ENCODE measurements around the gene CFAP410. TPM values are rescaled to one million over a fixed set of nuclear protein-coding genes. Genes with fewer than 3 reads are reported as not detected.
"Not testable (repeated sequence)": the region's sequence is repeated elsewhere in the genome, so short reads cannot be mapped to it uniquely, and the experiment has no call there.

CFAP410 gene
- total and polyA plus RNA-seq, 8 donors = 21.1 to 118 (median 32.8) TPM

DNA sequence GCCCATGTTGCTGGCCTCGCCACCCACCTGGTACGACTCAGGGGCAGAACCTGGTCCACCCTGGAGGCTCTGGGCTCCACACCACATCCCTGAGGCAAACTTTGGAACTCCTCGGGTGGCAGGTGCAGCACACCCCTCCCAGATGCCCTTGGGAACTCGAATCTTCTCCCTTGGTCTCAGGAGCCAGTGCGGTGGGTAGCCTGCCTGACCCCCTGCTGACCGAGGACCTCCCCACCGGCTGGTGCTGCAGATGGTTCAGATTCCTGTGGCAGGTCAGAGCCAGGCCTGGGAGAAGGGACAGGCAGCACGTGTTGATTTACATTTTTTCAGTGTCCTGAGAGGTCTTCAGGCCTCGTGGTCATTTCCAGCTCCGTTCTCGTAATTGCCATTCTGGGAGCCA lies 6.3 kb upstream of the CFAP410 start:
- WGBS, 5 donors = 58 to 68% (median 58%) methylated on average over 11 of the region's 11 CpGs
- Histone ChIP-seq H3K36me3 (no peaks in the 10 kb centered on the region), H3K9me3 (no peaks in the 10 kb centered on the region), H3K4me1 (peaks cover 0 to 9% (median 7%) of the 10 kb centered on the region in 4 donors), H3K27ac (no peak overlapping the region), H3K4me3 (no peak overlapping the region), H3K27me3 (peaks cover 10 to 42% (median 18%) of the 10 kb centered on the region in 3 donors)
- intact Hi-C loops (cut with DNase I; ENCODE audit: low total_unique reads) = no loop called here
- DNase-seq = no peak
- TF ChIP-seq POLR2A (IDR thresholded peaks at IDR 0.05) (no peak), POLR2AphosphoS5 (IDR thresholded peaks at IDR 0.05) (no peak), EP300 (IDR thresholded peaks at IDR 0.05) (no peak)
- TF ChIP-seq, protein P1, sequence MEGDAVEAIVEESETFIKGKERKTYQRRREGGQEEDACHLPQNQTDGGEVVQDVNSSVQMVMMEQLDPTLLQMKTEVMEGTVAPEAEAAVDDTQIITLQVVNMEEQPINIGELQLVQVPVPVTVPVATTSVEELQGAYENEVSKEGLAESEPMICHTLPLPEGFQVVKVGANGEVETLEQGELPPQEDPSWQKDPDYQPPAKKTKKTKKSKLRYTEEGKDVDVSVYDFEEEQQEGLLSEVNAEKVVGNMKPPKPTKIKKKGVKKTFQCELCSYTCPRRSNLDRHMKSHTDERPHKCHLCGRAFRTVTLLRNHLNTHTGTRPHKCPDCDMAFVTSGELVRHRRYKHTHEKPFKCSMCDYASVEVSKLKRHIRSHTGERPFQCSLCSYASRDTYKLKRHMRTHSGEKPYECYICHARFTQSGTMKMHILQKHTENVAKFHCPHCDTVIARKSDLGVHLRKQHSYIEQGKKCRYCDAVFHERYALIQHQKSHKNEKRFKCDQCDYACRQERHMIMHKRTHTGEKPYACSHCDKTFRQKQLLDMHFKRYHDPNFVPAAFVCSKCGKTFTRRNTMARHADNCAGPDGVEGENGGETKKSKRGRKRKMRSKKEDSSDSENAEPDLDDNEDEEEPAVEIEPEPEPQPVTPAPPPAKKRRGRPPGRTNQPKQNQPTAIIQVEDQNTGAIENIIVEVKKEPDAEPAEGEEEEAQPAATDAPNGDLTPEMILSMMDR (IDR thresholded peaks at IDR 0.05) = no peak

DNA sequence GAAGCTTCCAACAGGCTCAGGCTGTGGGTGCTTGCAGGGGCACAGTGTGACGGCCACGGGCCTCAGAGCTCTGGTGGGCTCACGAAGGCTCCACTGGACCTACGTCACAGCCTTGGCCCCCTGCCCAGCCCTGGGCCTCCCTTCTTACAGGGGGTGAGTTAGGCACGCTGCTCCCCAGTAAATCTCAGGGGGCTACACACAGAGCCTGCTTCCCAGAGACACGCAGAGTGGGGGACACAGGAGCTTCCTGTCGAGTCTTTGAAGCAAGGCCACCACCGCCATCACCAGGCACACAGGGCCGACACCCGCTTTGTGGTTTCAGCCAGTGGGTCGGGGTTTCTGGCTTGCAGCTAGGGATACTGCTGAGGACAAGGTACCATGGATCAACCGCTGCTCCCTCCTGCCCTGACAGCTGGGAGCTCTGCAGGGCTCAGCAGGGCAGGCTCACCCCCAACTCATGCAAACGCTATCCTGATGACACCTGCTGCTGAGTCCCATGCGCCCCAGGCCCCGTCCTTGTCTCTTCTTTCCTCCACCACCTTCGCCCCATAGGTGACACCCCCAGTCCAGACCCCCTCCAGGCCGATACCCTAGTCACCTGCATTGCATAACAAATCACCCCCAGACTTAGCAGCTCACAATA lies 5.5 kb upstream of the CFAP410 start:
- peaks cover 6 to 11% (median 9%) of the 10 kb centered on the region in 4 donors for H3K4me1 ChIP-seq
- peaks cover 5 to 34% (median 10%) of the 10 kb centered on the region in 3 donors for H3K27me3 ChIP-seq
- H3K27ac ChIP-seq = no peak overlapping the region
- intact Hi-C loops (cut with DNase I; ENCODE audit: low total_unique reads) = no loop called here
- 74 to 91% (median 76%) methylated on average over 12 to 17 of the region's 17 CpGs for WGBS, 5 donors
- no peaks in the 10 kb centered on the region for H3K9me3 ChIP-seq
- TF ChIP-seq POLR2A (IDR thresholded peaks at IDR 0.05) = no peak
- no peak for DNase-seq
- no peak overlapping the region for H3K4me3 ChIP-seq
- no peaks in the 10 kb centered on the region for H3K36me3 ChIP-seq

DNA sequence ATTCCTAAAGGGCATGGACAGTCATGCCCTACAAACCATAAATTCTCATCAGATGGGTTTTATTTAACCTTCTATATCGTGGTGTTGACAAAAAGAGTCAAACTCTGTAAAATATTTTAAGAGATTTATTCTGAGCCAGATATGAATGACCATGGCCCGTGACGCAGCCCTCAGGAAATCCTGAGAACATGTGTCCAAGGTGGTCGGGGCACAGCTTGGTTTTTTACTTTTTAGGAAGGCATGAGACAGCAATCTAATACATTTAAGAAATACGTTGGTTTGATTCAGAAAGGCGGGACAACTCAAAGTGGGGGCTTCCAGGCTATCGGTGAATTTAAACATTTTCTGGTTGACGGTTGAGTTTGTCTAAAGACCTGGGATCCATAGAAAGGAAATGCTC lies 3.8 kb upstream of the CFAP410 start:
- H3K4me3 ChIP-seq; H3K27ac ChIP-seq; H3K9me3 ChIP-seq; H3K36me3 ChIP-seq; DNase-seq; intact Hi-C loops (cut with DNase I; ENCODE audit: low total_unique reads): not testable (repeated sequence)
- H3K4me1 ChIP-seq = peaks cover 12 to 18% (median 15%) of the 10 kb centered on the region in 4 donors
- WGBS, 5 donors = 76 to 81% (median 79%) methylated on average over 8 of the region's 8 CpGs
- peaks cover 0 to 17% (median 0%) of the 10 kb centered on the region in 3 donors for H3K27me3 ChIP-seq

DNA sequence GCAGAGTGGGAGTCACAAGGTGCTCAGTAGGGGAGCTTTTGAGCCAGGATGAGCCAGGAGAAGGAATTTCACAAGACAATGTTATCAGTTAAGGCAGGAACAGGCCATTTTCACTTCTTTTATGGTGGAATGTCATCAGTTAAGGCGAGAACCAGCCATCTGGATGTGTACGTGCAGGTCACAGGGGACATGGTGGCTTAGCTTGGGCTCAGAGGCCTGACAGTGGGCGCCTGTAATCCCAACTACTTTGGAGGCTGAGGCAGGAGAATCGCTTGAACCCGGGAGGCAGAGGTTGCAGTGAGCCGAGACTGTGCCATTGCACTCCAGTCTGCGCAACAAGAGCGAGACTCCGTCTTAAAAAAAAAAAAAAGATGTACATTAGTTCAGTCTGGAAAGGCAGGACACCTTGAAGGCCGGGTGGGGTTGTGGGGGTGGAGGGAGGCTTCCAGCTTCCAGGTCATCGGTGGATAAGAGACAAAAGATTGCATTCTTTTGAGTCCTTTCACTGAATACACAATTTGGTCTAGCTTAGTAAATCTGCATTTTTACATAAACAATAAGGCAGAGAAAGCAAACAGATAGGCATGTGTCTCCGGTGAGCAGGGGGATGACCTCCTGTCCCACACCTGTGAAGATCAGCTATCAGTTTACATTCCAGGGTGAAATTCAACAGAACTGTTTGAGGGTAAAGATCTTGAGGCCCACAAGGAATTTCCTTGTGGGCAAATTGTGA lies 2.7 kb upstream of the CFAP410 start:
- H3K4me3 ChIP-seq; intact Hi-C loops (cut with DNase I; ENCODE audit: low total_unique reads); DNase-seq; H3K9me3 ChIP-seq; H3K27ac ChIP-seq; H3K27me3 ChIP-seq; H3K36me3 ChIP-seq: not testable (repeated sequence)
- WGBS, 5 donors = 43 to 61% (median 57%) methylated on average over 12 of the region's 12 CpGs
- peaks cover 13 to 25% (median 19%) of the 10 kb centered on the region in 4 donors for H3K4me1 ChIP-seq

DNA sequence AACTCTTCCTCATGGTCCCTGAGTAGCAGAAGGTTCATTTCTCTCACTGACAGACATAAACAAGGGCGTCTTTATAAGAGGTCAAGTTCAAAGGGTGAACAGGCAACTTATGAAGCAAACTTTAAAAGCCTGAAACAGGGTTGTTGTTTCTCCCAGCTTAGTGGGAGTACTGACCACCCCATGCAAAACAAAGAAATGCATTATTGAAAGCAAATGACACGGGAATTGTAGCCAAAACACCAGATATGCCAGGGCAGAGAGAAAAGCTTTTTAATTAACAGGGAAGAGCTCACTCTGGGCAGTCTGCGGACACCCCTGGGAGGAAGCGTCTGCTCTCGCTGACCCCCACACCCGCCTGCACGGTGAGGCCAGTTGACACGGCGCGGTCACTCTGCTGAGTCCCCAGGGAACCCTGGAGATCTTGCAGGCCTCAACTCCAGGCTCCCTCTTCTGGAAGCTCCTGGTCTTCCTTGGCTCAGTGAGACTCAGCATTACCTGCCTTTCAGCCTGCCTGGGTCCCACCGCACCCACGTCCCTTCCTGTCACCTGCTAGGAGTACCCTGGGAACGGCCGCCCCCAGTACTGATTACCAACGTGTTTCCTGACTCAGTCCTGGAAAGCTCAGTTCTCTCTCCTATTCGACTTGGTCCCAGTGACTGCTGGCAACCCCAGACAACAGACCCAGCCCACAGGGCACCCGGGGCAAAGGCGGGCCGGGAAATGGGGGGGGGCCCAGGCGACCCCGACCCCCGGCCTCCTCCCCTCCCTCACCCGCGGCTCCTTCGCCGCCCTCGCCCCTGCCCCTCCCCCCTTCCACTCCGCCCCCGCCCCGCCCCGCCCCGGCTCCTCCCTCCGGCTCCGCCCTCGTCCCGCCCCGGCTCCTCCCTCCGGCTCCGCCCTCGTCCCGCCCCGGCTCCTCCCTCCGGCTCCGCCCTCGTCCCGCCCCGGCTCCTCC lies 972 bp downstream of the CFAP410 start:
- Histone ChIP-seq H3K36me3 (peaks cover 5 to 28% (median 25%) of the 10 kb centered on the region in 4 donors), H3K27ac (peak overlapping the region; percentile 86 to 95 (median 90)), H3K27me3 (no peaks in the 10 kb centered on the region), H3K4me1 (peaks cover 13 to 25% (median 19%) of the 10 kb centered on the region in 4 donors), H3K9me3 (no peaks in the 10 kb centered on the region), H3K4me3 (peak overlapping the region; percentile 43 to 69 (median 53))
- intact Hi-C loops (cut with DNase I; ENCODE audit: low total_unique reads) = no loop called here
- 5 to 18% (median 6%) methylated on average over 18 to 43 of the region's 47 CpGs for WGBS, 5 donors
- TF ChIP-seq, protein P1 (IDR thresholded peaks at IDR 0.05) = peak in 2 of 7 experiments; percentile 31 to 47
- no peak for TF ChIP-seq EP300 (IDR thresholded peaks at IDR 0.05)
- DNase-seq = peak; percentile 66 to 92

Measured in stomach (tissue), 9 donors.